Measurements from ENCODE around the gene CTTNBP2NL. TPM values are rescaled to one million over a fixed set of nuclear protein-coding genes. Genes with fewer than 3 reads are reported as not detected.
"Not testable (repeated sequence)": the region's sequence is repeated elsewhere in the genome, so short reads cannot be mapped to it uniquely, and the experiment has no call there.

CTTNBP2NL gene
- polyA plus RNA-seq, 2 of the 4 experiments (the other 2 are of a cell fraction) = 5.8 to 8.7 TPM

GRCh38 chr1:112397841-112398240, 1.8 kb downstream of the CTTNBP2NL start:
- POLR2A ChIA-PET = no interaction called here
- CTCF ChIA-PET = interaction anchor here (10.1 kb wide), 1 partner anchor 68 kb away, joined by 165 read pairs; no protein-coding TSS in a partner anchor
- ATAC-seq (no peak), FAIRE-seq (no peak), DNase-seq (ENCODE audit: low read depth in 1 of 2, low spot score in 1 of 2) (no peak)
- Histone ChIP-seq H3K9me3 (no peaks in the 10 kb centered on the region), H3K27ac (no peak overlapping the region), H3K4me1 (peaks cover 37% of the 10 kb centered on the region), H3K4me2 (peak overlapping the region; percentile 93), H3K4me3 (no peak overlapping the region)
- no peak for TF ChIP-seq HMGXB4 (CRISPR knock-in tag; IDR thresholded peaks at IDR 0.05; ENCODE audit: borderline replicate concordance)
- TF ChIP-seq RCOR1 (IDR thresholded peaks at IDR 0.05; ENCODE audit: low read depth, low read length) = no peak
- no peak for TF ChIP-seq PHF8 (IDR thresholded peaks at IDR 0.05; ENCODE audit: borderline replicate concordance, low read depth)
- TF ChIP-seq MAX (IDR thresholded peaks at IDR 0.05) = no peak
- TF ChIP-seq SREBF2 (IDR thresholded peaks at IDR 0.05) = no peak
- no peak for TF ChIP-seq PBX3 (IDR thresholded peaks at IDR 0.05)
- no peak for TF ChIP-seq TP53 (CRISPR knock-in tag; IDR thresholded peaks at IDR 0.05)
- TF ChIP-seq FOSB (CRISPR knock-in tag; IDR thresholded peaks at IDR 0.05) = no peak
- TF ChIP-seq RAD21 (conservative IDR thresholded peaks at IDR 0.05 in 1 of 2, IDR thresholded peaks at IDR 0.05 in 1 of 2) = no peak
- TF ChIP-seq NPAS2 (CRISPR knock-in tag; IDR thresholded peaks at IDR 0.05; ENCODE audit: borderline replicate concordance) = no peak
- TF ChIP-seq EHF (CRISPR knock-in tag; IDR thresholded peaks at IDR 0.05) = no peak
- TF ChIP-seq HES2 (IDR thresholded peaks at IDR 0.05) = no peak
- no peak for TF ChIP-seq EP300 (IDR thresholded peaks at IDR 0.05)
- no peak for TF ChIP-seq KDM5A (IDR thresholded peaks at IDR 0.05)
- no peak for TF ChIP-seq FOSL2 (IDR thresholded peaks at IDR 0.05)
- TF ChIP-seq FOSL2 (CRISPR knock-in tag; IDR thresholded peaks at IDR 0.05) = no peak
- no peak for TF ChIP-seq CHD4 (IDR thresholded peaks at IDR 0.05; ENCODE audit: borderline replicate concordance)
- TF ChIP-seq NR3C1 (IDR thresholded peaks at IDR 0.05) = no peak
- 65% methylated on average over 4 of the region's 4 CpGs for WGBS (ENCODE audit: missing lambda C conversion rate)

- CTCF ChIA-PET = interaction anchor here (0.6 to 1.1 kb wide), 2 partner anchors 66 to 136 kb away, joined by 3 read pairs; no protein-coding TSS in a partner anchor
- 92% methylated on average over 4 of the region's 4 CpGs for WGBS (ENCODE audit: missing lambda C conversion rate)
- DNase-seq (ENCODE audit: low read depth in 1 of 2, low spot score in 1 of 2) (no peak), FAIRE-seq (no peak), ATAC-seq (no peak)
- Histone ChIP-seq H3K4me2 (no peak overlapping the region), H3K9me3 (no peaks in the 10 kb centered on the region), H3K27ac (no peak overlapping the region), H3K4me3 (no peak overlapping the region), H3K4me1 (peaks cover 43% of the 10 kb centered on the region)
- POLR2A ChIA-PET = no interaction called here
- TF ChIP-seq TFCP2L1 (CRISPR knock-in tag; IDR thresholded peaks at IDR 0.05) (no peak), RARB (CRISPR knock-in tag; IDR thresholded peaks at IDR 0.05) (no peak), HOXA7 (CRISPR knock-in tag; IDR thresholded peaks at IDR 0.05) (no peak), CHD2 (IDR thresholded peaks at IDR 0.05; ENCODE audit: low read length, partially characterized antibody) (no peak), SREBF2 (IDR thresholded peaks at IDR 0.05) (no peak)
- TF ChIP-seq, protein P1, sequence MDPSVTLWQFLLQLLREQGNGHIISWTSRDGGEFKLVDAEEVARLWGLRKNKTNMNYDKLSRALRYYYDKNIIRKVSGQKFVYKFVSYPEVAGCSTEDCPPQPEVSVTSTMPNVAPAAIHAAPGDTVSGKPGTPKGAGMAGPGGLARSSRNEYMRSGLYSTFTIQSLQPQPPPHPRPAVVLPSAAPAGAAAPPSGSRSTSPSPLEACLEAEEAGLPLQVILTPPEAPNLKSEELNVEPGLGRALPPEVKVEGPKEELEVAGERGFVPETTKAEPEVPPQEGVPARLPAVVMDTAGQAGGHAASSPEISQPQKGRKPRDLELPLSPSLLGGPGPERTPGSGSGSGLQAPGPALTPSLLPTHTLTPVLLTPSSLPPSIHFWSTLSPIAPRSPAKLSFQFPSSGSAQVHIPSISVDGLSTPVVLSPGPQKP (IDR thresholded peaks at IDR 0.05; ENCODE audit: low read depth, low read length) = no peak
Measured at GRCh38 chr1:112399456-112399855, 3.4 kb downstream of the CTTNBP2NL start.

- 90% methylated on average over 6 of the region's 6 CpGs for WGBS (ENCODE audit: missing lambda C conversion rate)
- POLR2A ChIA-PET; H3K4me2 ChIP-seq; DNase-seq (ENCODE audit: low read depth in 1 of 2, low spot score in 1 of 2); FAIRE-seq; H3K9me3 ChIP-seq; ATAC-seq; H3K27ac ChIP-seq; H3K4me3 ChIP-seq: not testable (repeated sequence)
- peaks cover 35% of the 10 kb centered on the region; the same call in 2 of the 3 replicates for H3K4me1 ChIP-seq
- CTCF ChIA-PET = interaction anchor here (1.2 to 1.7 kb wide), 2 partner anchors 9 to 66 kb away, joined by 4 to 9 read pairs; no protein-coding TSS in a partner anchor
Measured at GRCh38 chr1:112400706-112401105, 4.7 kb downstream of the CTTNBP2NL start.
